IMR-90 (cell line): Measurements from ENCODE around the gene TRPC1. TPM values are rescaled to one million over a fixed set of nuclear protein-coding genes. Genes with fewer than 3 reads are reported as not detected.
A peak's percentile ranks its signal among the peaks of the same experiment; 100 is the strongest.

Source experiments
- ATAC-seq: fragments of 200-7000 bp; cut with Tn5 transposase; 2 replicates; pipeline ENCODE4 v1.9.1; 2020; ENCODE audit warnings: low read depth, mild to moderate bottlenecking, moderate library complexity
- BruUV-seq: library from RNA; stranded (reverse); fragments of 400-500 nt; replicated peaks from 2 replicates; lab custom pipeline; 2021; lab: Mats Ljungman, UMichigan
- CTCF ChIA-PET: fragments of 300-600 bp; formaldehyde crosslinking; extraction: SDS; loops from one replicate; lab custom pipeline; 2021; ENCODE audit warnings: antibody characterized with exemption; lab: Yijun Ruan, JAX
- POLR2A ChIA-PET: fragments of 300-600 bp; sonication (Branson Sonifier 250); formaldehyde crosslinking; loops from one replicate; lab custom pipeline; 2022; ENCODE audit warnings: antibody characterized with exemption; ENCODE audit not compliant: unreplicated experiment; lab: Charles Lee
- DNase-seq: peaks from one replicate; pipeline ENCODE4 v3.0.0; 2013
- H2AFZ ChIP-seq: replicated peaks from 2 replicates; pipeline ENCODE3; 2013; ENCODE audit warnings: low read length, mild to moderate bottlenecking; ENCODE audit not compliant: poor library complexity
- H2AK5ac ChIP-seq: 2 replicates; pipeline ENCODE4 v1.6.1; 2013; ENCODE audit warnings: low read depth, low read length, inconsistent platforms
- H2AK9ac ChIP-seq: replicated peaks from 2 replicates; pipeline ENCODE3; 2013; ENCODE audit warnings: mild to moderate bottlenecking, low read depth, low read length, moderate library complexity; ENCODE audit not compliant: poor library complexity
- H2BK120ac ChIP-seq: 2 replicates; pipeline ENCODE4 v1.6.1; 2013; ENCODE audit warnings: low read depth, low read length, inconsistent platforms
- H2BK15ac ChIP-seq: 3 replicates; pipeline ENCODE4 v1.6.1; 2013; ENCODE audit warnings: low read depth, low read length, inconsistent platforms
- H2BK20ac ChIP-seq: 2 replicates; pipeline ENCODE4 v1.6.1; 2013; ENCODE audit warnings: low read depth, mild to moderate bottlenecking, inconsistent platforms, low read length, moderate library complexity
- H2BK5ac ChIP-seq: 2 replicates; pipeline ENCODE4 v1.6.1; 2013; ENCODE audit warnings: mild to moderate bottlenecking, low read depth, low read length, inconsistent platforms; ENCODE audit not compliant: poor library complexity, severe bottlenecking
- H3K14ac ChIP-seq: replicated peaks from 2 replicates; pipeline ENCODE4 v1.6.1; 2013; ENCODE audit warnings: low read depth, low read length, inconsistent platforms
- H3K18ac ChIP-seq: 2 replicates; pipeline ENCODE4 v1.6.1; 2013; ENCODE audit warnings: low read depth, low read length, control low read depth
- H3K23ac ChIP-seq: 2 replicates; pipeline ENCODE4 v1.6.1; 2013; ENCODE audit warnings: low read depth, low read length, inconsistent platforms
- H3K27ac ChIP-seq: 2 replicates; pipeline ENCODE4 v1.5.1; 2013; ENCODE audit warnings: mild to moderate bottlenecking, control low read depth, low read length; ENCODE audit not compliant: insufficient read depth
- H3K27me3 ChIP-seq: 2 replicates; pipeline ENCODE4 v1.6.1; 2013; ENCODE audit warnings: low read length; ENCODE audit not compliant: control insufficient read depth, insufficient read depth
- H3K36me3 ChIP-seq: 2 replicates; pipeline ENCODE4 v1.6.1; 2013; ENCODE audit warnings: low read length, mixed read lengths; ENCODE audit not compliant: control insufficient read depth, insufficient read depth
- H3K4ac ChIP-seq: 2 replicates; pipeline ENCODE4 v1.6.1; 2013; ENCODE audit warnings: low read depth, low read length, inconsistent platforms
- H3K4me1 ChIP-seq: 2 replicates; pipeline ENCODE4 v1.6.1; 2013; ENCODE audit warnings: low read length, mixed read lengths; ENCODE audit not compliant: control insufficient read depth, insufficient read depth
- H3K4me2 ChIP-seq: 2 replicates; pipeline ENCODE4 v1.6.1; 2013; ENCODE audit warnings: low read depth, mild to moderate bottlenecking, control low read depth, low read length, moderate library complexity
- H3K4me3 ChIP-seq: 2 replicates; pipeline ENCODE4 v1.5.1; 2013; ENCODE audit warnings: low read depth, mild to moderate bottlenecking, control low read depth, low read length, moderate library complexity; ENCODE audit not compliant: insufficient read depth
- H3K56ac ChIP-seq: 2 replicates; pipeline ENCODE4 v1.6.1; 2013; ENCODE audit warnings: low read length, inconsistent platforms; ENCODE audit not compliant: insufficient read depth; ENCODE audit errors: extremely low read depth
- H3K79me1 ChIP-seq, 2 experiments: 2 replicates each; pipeline ENCODE4 v1.6.1; 2013; ENCODE audit warnings: low read length in 2 of 2, inconsistent platforms in 1 of 2, low read depth in 1 of 2
- H3K9ac ChIP-seq: 2 replicates; pipeline ENCODE4 v1.6.1; 2013; ENCODE audit warnings: low read depth, low read length, control low read depth
- H3K9me1 ChIP-seq: 2 replicates; pipeline ENCODE4 v1.6.1; 2013; ENCODE audit warnings: low read length, inconsistent platforms; ENCODE audit not compliant: insufficient read depth
- H3K9me3 ChIP-seq: 2 replicates; pipeline ENCODE4 v1.6.1; 2013; ENCODE audit warnings: low read length; ENCODE audit not compliant: control insufficient read depth, insufficient read depth
- H4K20me1 ChIP-seq: 2 replicates; pipeline ENCODE4 v1.6.1; 2013; ENCODE audit warnings: low read length, inconsistent platforms; ENCODE audit not compliant: insufficient read depth
- H4K5ac ChIP-seq: 2 replicates; pipeline ENCODE4 v1.6.1; 2013; ENCODE audit warnings: mild to moderate bottlenecking, low read depth, low read length, control low read depth
- H4K8ac ChIP-seq, 2 experiments: 2 replicates each; pipeline ENCODE4 v1.6.1; 2013; ENCODE audit warnings: low read depth in 2 of 2, low read length in 2 of 2, control low read depth in 1 of 2, inconsistent platforms in 1 of 2
- H4K91ac ChIP-seq: 2 replicates; pipeline ENCODE4 v1.6.1; 2013; ENCODE audit warnings: low read depth, low read length, inconsistent platforms; ENCODE audit not compliant: insufficient read depth
- BHLHE40 ChIP-seq: fragments of 150-350 bp; IDR thresholded peaks from 2 replicates; pipeline ENCODE4 v1.6.1; 2016; ENCODE audit warnings: mild to moderate bottlenecking, low read depth, low read length
- CHD1 ChIP-seq: IDR thresholded peaks from 2 replicates; pipeline ENCODE4 v1.6.1; 2012; ENCODE audit warnings: low read depth, low read length, improper control_type of control experiment
- MXI1 ChIP-seq: IDR thresholded peaks from 2 replicates; pipeline ENCODE4 v1.6.1; 2012; ENCODE audit warnings: low read depth, mild to moderate bottlenecking, low read length, moderate library complexity, borderline replicate concordance
- RAD21 ChIP-seq: IDR thresholded peaks from 2 replicates; pipeline ENCODE4 v1.6.1; 2012; ENCODE audit warnings: low read length, improper control_type of control experiment
- RCOR1 ChIP-seq: IDR thresholded peaks from 2 replicates; pipeline ENCODE4 v1.6.1; 2012; ENCODE audit warnings: mild to moderate bottlenecking, low read length, improper control_type of control experiment; ENCODE audit not compliant: insufficient replicate concordance
- SMC3 ChIP-seq: fragments of 150-350 bp; IDR thresholded peaks from 2 replicates; pipeline ENCODE4 v1.6.1; 2016; ENCODE audit warnings: low read depth, mild to moderate bottlenecking, antibody characterized with exemption, low read length, moderate library complexity
- WGBS, 2 experiments: methylation state at CpG; one replicate each; pipeline versions ENCODE4 v1.1.5 to v1.1.7; 2013; ENCODE audit warnings: missing lambda C conversion rate in 2 of 2; ENCODE audit not compliant: insufficient read length in 1 of 2; ENCODE audit errors: extremely low coverage in 2 of 2; 5-methylcytosine and 5-hydroxymethylcytosine counted together
- dilution Hi-C: fragments of 300-500 bp; cut with HindIII; formaldehyde crosslinking; loops from one replicate; pipeline ENCODE4 v1.14.3; 2018; ENCODE audit warnings: low sequenced_read_pairs; ENCODE audit not compliant: unreplicated experiment
- in situ Hi-C: fragments of 300-500 bp; cut with MboI; formaldehyde crosslinking; loops from 3 replicates; pipeline ENCODE4 v1.14.3; 2019; ENCODE audit warnings: low sequenced_read_pairs, inconsistent platforms, mixed read lengths
- intact Hi-C: fragments of 100-400 bp; cut with micrococcal nuclease; formaldehyde crosslinking; loops from 2 replicates; pipeline ENCODE4 v1.10.0; 2022
- polyA plus RNA-seq, 3 experiments: library from polyadenylated mRNA; depleted of rRNA; stranded (reverse); fragments of >200 nt; gene quantifications; 2 replicates each; pipeline ENCODE4 v1.2.3, GENCODE V29; 2012; ENCODE audit warnings: low replicate concordance in 1 of 3
- total RNA-seq: library from RNA; depleted of rRNA; stranded (reverse); fragments of >200 nt; gene quantifications from 2 replicates; pipeline ENCODE4 v1.2.3, GENCODE V29; 2012

The TRPC1 gene
- total and polyA plus RNA-seq, 2 of the 4 experiments (the other 2 are of a cell fraction): 5.9 to 7.2 TPM

DNA sequence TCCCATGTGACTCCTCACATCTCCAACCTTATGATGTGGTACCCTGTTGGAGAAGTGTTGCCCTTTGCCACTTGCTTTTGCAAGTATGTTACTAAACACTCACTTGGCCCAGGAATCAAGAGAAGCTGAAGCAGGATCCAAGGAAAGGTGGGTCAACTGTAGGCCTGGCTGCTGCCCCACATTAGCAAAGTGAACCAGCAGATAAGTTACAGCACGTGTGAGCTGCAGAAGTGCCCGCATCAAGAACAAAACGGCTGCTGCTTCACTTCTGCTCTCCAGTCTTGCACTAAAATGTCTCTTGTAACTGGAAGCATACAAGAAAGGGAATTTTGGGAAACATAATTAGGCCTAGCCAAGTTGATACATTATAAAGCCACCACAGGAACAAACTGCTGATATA is 85.4 kb downstream of the TRPC1 start:
- H3K9me3 ChIP-seq: no peaks in the 10 kb centered on the region
- no peak overlapping the region for H3K4me3 ChIP-seq
- no peak overlapping the region for H2BK15ac ChIP-seq
- no peak overlapping the region for H2AK5ac ChIP-seq
- H3K27me3 ChIP-seq: no peaks in the 10 kb centered on the region
- H2AFZ ChIP-seq: no peak overlapping the region
- peaks cover 2% of the 10 kb centered on the region; the same call in 1 of the 2 replicates for H3K36me3 ChIP-seq
- ChIA-PET CTCF (interaction anchor here (1.4 kb wide), 1 partner anchor 9 kb away, joined by 3 read pairs; no protein-coding TSS in a partner anchor), POLR2A (no interaction called here)
- no peaks in the 10 kb centered on the region for H3K4me1 ChIP-seq
- TF ChIP-seq RAD21: no peak
- no peak for TF ChIP-seq RCOR1
- TF ChIP-seq MXI1: no peak
- TF ChIP-seq SMC3: no peak
- no peak for TF ChIP-seq CHD1
- no peak for TF ChIP-seq BHLHE40
- H3K79me1 ChIP-seq: no peaks in the 10 kb centered on the region
- no peak overlapping the region for H3K9ac ChIP-seq
- dilution Hi-C loops: no loop called here
- H2BK120ac ChIP-seq: no peak overlapping the region
- peak overlapping the region; percentile 13 for H2AK9ac ChIP-seq
- no peak overlapping the region for H2BK20ac ChIP-seq
- no peak overlapping the region for H3K27ac ChIP-seq
- no peak overlapping the region for H4K8ac ChIP-seq
- H3K18ac ChIP-seq: no peak overlapping the region
- no peaks in the 10 kb centered on the region for H4K20me1 ChIP-seq
- no peak overlapping the region for H3K4ac ChIP-seq
- no peak overlapping the region for H4K5ac ChIP-seq
- in situ Hi-C loops: no loop called here
- 100% methylated on average over 2 of the region's 3 CpGs; no CpG with 5 or more reads in 1 of the 2 experiments for WGBS, 2 experiments
- H4K91ac ChIP-seq: no peak overlapping the region
- no peak overlapping the region for H3K4me2 ChIP-seq
- no TSS peak for BruUV-seq
- intact Hi-C loops: loop anchor here (10.0 kb wide), 1 partner anchor 214 kb away; the partner anchor contains the start of gene PLS1
- H3K56ac ChIP-seq: no peak overlapping the region
- no peak overlapping the region for H3K23ac ChIP-seq
- H2BK5ac ChIP-seq: no peak overlapping the region
- H3K14ac ChIP-seq: no peak overlapping the region
- DNase-seq: no peak
- H3K9me1 ChIP-seq: no peaks in the 10 kb centered on the region; the same call in 1 of the 2 replicates
- ATAC-seq: no peak
